Neuron (in vitro differentiated cells): ENCODE data around the gene BIRC7.
A peak's percentile ranks its signal among the peaks of the same experiment; 100 is the strongest.
"Not testable (repeated sequence)": the region's sequence is repeated elsewhere in the genome, so short reads cannot be mapped to it uniquely, and the experiment has no call there.

Source experiments
- H2AFZ ChIP-seq: one replicate; pipeline ENCODE4 v1.6.1; 2013; ENCODE audit warnings: low read depth, mild to moderate bottlenecking, inconsistent platforms, low read length, moderate library complexity
- H3K27me3 ChIP-seq: one replicate; pipeline ENCODE4 v1.6.1; 2013; ENCODE audit warnings: low read length; ENCODE audit not compliant: insufficient read depth
- H3K36me3 ChIP-seq: one replicate; pipeline ENCODE4 v1.6.1; 2013; ENCODE audit warnings: low read length; ENCODE audit not compliant: insufficient read depth
- H3K4me1 ChIP-seq: one replicate; pipeline ENCODE4 v1.6.1; 2013; ENCODE audit warnings: low read length; ENCODE audit not compliant: insufficient read depth
- H3K4me3 ChIP-seq: 2 replicates; pipeline ENCODE4 v1.5.1; 2013; ENCODE audit warnings: mild to moderate bottlenecking, low read length, moderate library complexity
- H3K9me3 ChIP-seq: one replicate; pipeline ENCODE4 v1.6.1; 2013; ENCODE audit warnings: low read length

BIRC7 gene

GRCh38 chr20:63249891-63250290 lies 14.2 kb downstream of the BIRC7 start:
- H3K4me3 ChIP-seq: no peak overlapping the region
- H3K27me3 ChIP-seq: no peaks in the 10 kb centered on the region
- H3K9me3 ChIP-seq: no peaks in the 10 kb centered on the region
- H3K4me1 ChIP-seq: peaks cover 27% of the 10 kb centered on the region
- H2AFZ ChIP-seq: no peak overlapping the region
- peaks cover 23% of the 10 kb centered on the region for H3K36me3 ChIP-seq

GRCh38 chr20:63251350-63251749 lies 15.6 kb downstream of the BIRC7 start:
- Histone ChIP-seq H3K36me3 (peaks cover 20% of the 10 kb centered on the region), H3K4me1 (peaks cover 41% of the 10 kb centered on the region)
- H3K4me3 ChIP-seq, H2AFZ ChIP-seq, H3K9me3 ChIP-seq, H3K27me3 ChIP-seq: not testable (repeated sequence)

- Histone ChIP-seq H3K27me3 (no peaks in the 10 kb centered on the region), H3K9me3 (peaks cover 6% of the 10 kb centered on the region), H3K4me1 (peaks cover 41% of the 10 kb centered on the region), H2AFZ (no peak overlapping the region), H3K4me3 (peak overlapping the region; percentile 46), H3K36me3 (peaks cover 15% of the 10 kb centered on the region)
These were observed 16.6 kb downstream of the BIRC7 start for GRCh38 chr20:63252284-63252711.

- Histone ChIP-seq H3K27me3 (no peaks in the 10 kb centered on the region), H3K4me3 (peak overlapping the region; percentile 46), H2AFZ (no peak overlapping the region)
These were observed 17.3 kb downstream of the BIRC7 start for GRCh38 chr20:63253065-63253437.

GRCh38 chr20:63253438-63254231 lies 17.9 kb downstream of the BIRC7 start:
- Histone ChIP-seq H3K36me3 (peaks cover 4% of the 10 kb centered on the region), H3K4me3 (peak overlapping the region; percentile 46), H3K27me3 (no peaks in the 10 kb centered on the region), H3K4me1 (peaks cover 41% of the 10 kb centered on the region), H3K9me3 (peaks cover 6% of the 10 kb centered on the region), H2AFZ (no peak overlapping the region)

More at GRCh38 chr20:63253065-63253437, 17.3 kb downstream of the BIRC7 start:
- H3K4me1 ChIP-seq: peaks cover 41% of the 10 kb centered on the region
- peaks cover 8% of the 10 kb centered on the region for H3K36me3 ChIP-seq
- peaks cover 6% of the 10 kb centered on the region for H3K9me3 ChIP-seq

- peak within 1 kb of the TSS; percentile 46 for H3K4me3 ChIP-seq
- peaks cover 3% of the 10 kb centered on the region for H3K36me3 ChIP-seq
- peaks cover 6% of the 10 kb centered on the region for H3K9me3 ChIP-seq
- H3K27me3 ChIP-seq: no peaks in the 10 kb centered on the region
- peaks cover 41% of the 10 kb centered on the region for H3K4me1 ChIP-seq
- no peak within 1 kb of the TSS for H2AFZ ChIP-seq
These were observed 18.5 kb downstream of the BIRC7 start, which contains the start of gene NKAIN4 for GRCh38 chr20:63254232-63254605. Gene NKAIN4 (minus strand): TSS chr20:63254463. CDS start chr20:63254450, 13 bp downstream.

GRCh38 chr20:63254606-63255384 lies 19.1 kb downstream of the BIRC7 start:
- H3K27me3 ChIP-seq: no peaks in the 10 kb centered on the region
- H3K4me3 ChIP-seq: peak overlapping the region; percentile 32
- H3K36me3 ChIP-seq: no peaks in the 10 kb centered on the region
- H3K4me1 ChIP-seq: peaks cover 41% of the 10 kb centered on the region
- no peak overlapping the region for H2AFZ ChIP-seq
- peaks cover 6% of the 10 kb centered on the region for H3K9me3 ChIP-seq

- Histone ChIP-seq H2AFZ (no peak overlapping the region), H3K4me1 (peaks cover 47% of the 10 kb centered on the region), H3K27me3 (no peaks in the 10 kb centered on the region)
These were observed 20.4 kb downstream of the BIRC7 start for GRCh38 chr20:63255931-63256704.

GRCh38 chr20:63256954-63257353 lies 21.2 kb downstream of the BIRC7 start:
- no peak overlapping the region for H3K4me3 ChIP-seq
- peaks cover 6% of the 10 kb centered on the region for H3K9me3 ChIP-seq
- H2AFZ ChIP-seq: no peak overlapping the region
- peaks cover 51% of the 10 kb centered on the region for H3K4me1 ChIP-seq
- H3K36me3 ChIP-seq: no peaks in the 10 kb centered on the region
- no peaks in the 10 kb centered on the region for H3K27me3 ChIP-seq

More at GRCh38 chr20:63255931-63256704, 20.4 kb downstream of the BIRC7 start:
- Histone ChIP-seq H3K36me3 (no peaks in the 10 kb centered on the region), H3K4me3 (no peak overlapping the region), H3K9me3 (peaks cover 6% of the 10 kb centered on the region)

GRCh38 chr20:63257629-63258028 lies 21.9 kb downstream of the BIRC7 start:
- Histone ChIP-seq H3K9me3 (peaks cover 6% of the 10 kb centered on the region), H3K27me3 (no peaks in the 10 kb centered on the region), H3K36me3 (no peaks in the 10 kb centered on the region), H2AFZ (no peak overlapping the region), H3K4me1 (peaks cover 50% of the 10 kb centered on the region), H3K4me3 (no peak overlapping the region)

GRCh38 chr20:63258781-63259180 lies 23.1 kb downstream of the BIRC7 start:
- H3K9me3 ChIP-seq: peaks cover 6% of the 10 kb centered on the region
- no peak overlapping the region for H3K4me3 ChIP-seq
- no peaks in the 10 kb centered on the region for H3K36me3 ChIP-seq
- no peaks in the 10 kb centered on the region for H3K27me3 ChIP-seq
- no peak overlapping the region for H2AFZ ChIP-seq
- H3K4me1 ChIP-seq: peaks cover 48% of the 10 kb centered on the region

GRCh38 chr20:63259734-63260460 lies 24.2 kb downstream of the BIRC7 start:
- Histone ChIP-seq H3K4me1 (peaks cover 55% of the 10 kb centered on the region), H2AFZ (no peak overlapping the region), H3K9me3 (peaks cover 6% of the 10 kb centered on the region), H3K27me3 (no peaks in the 10 kb centered on the region), H3K4me3 (no peak overlapping the region), H3K36me3 (no peaks in the 10 kb centered on the region)
